PC-3 (cell line): Measurements from ENCODE around the gene TAS1R3. TPM values are rescaled to one million over a fixed set of nuclear protein-coding genes. Genes with fewer than 3 reads are reported as not detected.
A peak's percentile ranks its signal among the peaks of the same experiment; 100 is the strongest.

Experiments
- ATAC-seq: fragments of 200-7000 bp; cut with Tn5 transposase; 2 replicates; pipeline ENCODE4 v1.9.1; 2020; ENCODE audit warnings: mild to moderate bottlenecking, moderate library complexity
- BruUV-seq: library from RNA; stranded (reverse); fragments of 400-500 nt; replicated peaks from 2 replicates; lab custom pipeline; 2021; lab: Mats Ljungman, UMichigan
- CTCF ChIA-PET: fragments of 300-600 bp; sonication (Branson Sonifier 250); formaldehyde crosslinking; loops from one replicate; lab custom pipeline; 2022; ENCODE audit warnings: antibody characterized with exemption; lab: Charles Lee
- POLR2A ChIA-PET: fragments of 300-600 bp; sonication (Branson Sonifier 250); formaldehyde crosslinking; loops from one replicate; lab custom pipeline; 2022; ENCODE audit warnings: antibody characterized with exemption; ENCODE audit not compliant: unreplicated experiment; lab: Charles Lee
- DNase-seq: peaks from one replicate; pipeline ENCODE4 v3.0.0-alpha.2; 2015
- H2AFZ ChIP-seq: fragments of 300-600 bp; sonication (generic); 2 replicates; pipeline ENCODE4 v1.6.0; 2016; ENCODE audit warnings: antibody characterized with exemption, low read length
- H3F3A ChIP-seq: fragments of 300-600 bp; sonication (generic); one replicate; pipeline ENCODE4 v1.6.0; 2017; ENCODE audit warnings: antibody characterized with exemption, low read length, control low read depth, mild to moderate bottlenecking; ENCODE audit not compliant: unreplicated experiment
- H3K27ac ChIP-seq: fragments of 300-600 bp; sonication (generic); 2 replicates; pipeline ENCODE4 v1.5.1; 2016; ENCODE audit warnings: mild to moderate bottlenecking, low read length
- H3K27me3 ChIP-seq: fragments of 300-600 bp; sonication (generic); 2 replicates; pipeline ENCODE4 v1.6.1; 2016; ENCODE audit warnings: low read length, mixed read lengths
- H3K36me3 ChIP-seq: fragments of 300-600 bp; sonication (generic); 2 replicates; pipeline ENCODE4 v1.6.1; 2016; ENCODE audit warnings: low read depth, mixed run types, low read length, mixed read lengths
- H3K4me1 ChIP-seq: fragments of 300-600 bp; sonication (generic); 2 replicates; pipeline ENCODE4 v1.5.1; 2016; ENCODE audit warnings: low read length; ENCODE audit not compliant: insufficient read depth
- H3K4me2 ChIP-seq: fragments of 300-600 bp; sonication (generic); 2 replicates; pipeline ENCODE4 v1.6.0; 2016; ENCODE audit warnings: low read length
- H3K4me3 ChIP-seq: fragments of 300-600 bp; sonication (generic); 2 replicates; pipeline ENCODE4 v1.5.1; 2016; ENCODE audit warnings: mild to moderate bottlenecking, low read length, mixed read lengths
- H3K79me2 ChIP-seq: fragments of 300-600 bp; sonication (generic); 2 replicates; pipeline ENCODE4 v1.6.1; 2017; ENCODE audit warnings: low read length, mixed read lengths
- H3K9ac ChIP-seq: fragments of 300-600 bp; sonication (generic); 2 replicates; pipeline ENCODE4 v1.6.0; 2016; ENCODE audit warnings: mild to moderate bottlenecking, low read length
- H3K9me2 ChIP-seq: fragments of 300-600 bp; sonication (generic); replicated peaks from 2 replicates; pipeline ENCODE4 v1.6.1; 2016; ENCODE audit warnings: mixed run types, low read length, mixed read lengths
- H3K9me3 ChIP-seq: fragments of 300-600 bp; sonication (generic); 2 replicates; pipeline ENCODE4 v1.6.1; 2016; ENCODE audit warnings: low read length, mixed read lengths
- H4K20me1 ChIP-seq: fragments of 300-600 bp; sonication (generic); 2 replicates; pipeline ENCODE4 v1.6.1; 2016; ENCODE audit warnings: low read length, mixed read lengths
- CTCF ChIP-seq: fragments of 300-600 bp; sonication (generic); conservative IDR thresholded peaks from 2 replicates; pipeline ENCODE4 v1.5.1; 2017; ENCODE audit warnings: antibody characterized with exemption, low read depth, mild to moderate bottlenecking, low read length
- EZH2 ChIP-seq: fragments of 300-600 bp; sonication (generic); IDR thresholded peaks from one replicate; pipeline ENCODE4 v1.6.1; 2017; ENCODE audit warnings: antibody characterized with exemption, mild to moderate bottlenecking, low read length; ENCODE audit not compliant: unreplicated experiment
- EZH2phosphoT487 ChIP-seq: fragments of 300-600 bp; sonication (generic); IDR thresholded peaks from 2 replicates; pipeline ENCODE4 v1.6.1; 2018; ENCODE audit warnings: mild to moderate bottlenecking, antibody characterized with exemption, low read length, borderline replicate concordance
- intact Hi-C: fragments of 100-400 bp; cut with micrococcal nuclease; formaldehyde crosslinking; loops from 2 replicates; pipeline ENCODE4 v1.9.0; 2023
- total RNA-seq: library from RNA; depleted of rRNA; stranded (reverse); fragments of >200 nt; gene quantifications from 2 replicates; pipeline ENCODE4 v1.2.3, GENCODE V29; 2014

TAS1R3 gene
- total RNA-seq, 1 experiment from 2014 or later = 1.9 TPM

- TF ChIP-seq EZH2phosphoT487 (no peak), CTCF (no peak), EZH2 (no peak)
- peaks cover 78% of the 10 kb centered on the region for H3K79me2 ChIP-seq
- peak overlapping the region; percentile 97 for H3K27ac ChIP-seq
- DNase-seq (no peak), ATAC-seq (no peak)
- H3K9ac ChIP-seq = peak overlapping the region; percentile 93
- ChIA-PET CTCF (no interaction called here), POLR2A (no interaction called here)
- H3K9me3 ChIP-seq = no peaks in the 10 kb centered on the region
- BruUV-seq = no TSS peak
- no peaks in the 10 kb centered on the region for H3K9me2 ChIP-seq
- H4K20me1 ChIP-seq = no peaks in the 10 kb centered on the region
- H3K27me3 ChIP-seq = no peaks in the 10 kb centered on the region
- intact Hi-C loops = loop anchor here (2.0 kb wide), 3 partner anchors 15 to 29 kb away; partner anchors contain the start of genes AURKAIP1 and TAS1R3
- no peak overlapping the region for H2AFZ ChIP-seq
- peaks cover 18% of the 10 kb centered on the region; the same call in 1 of the 2 replicates for H3K36me3 ChIP-seq
- H3K4me2 ChIP-seq = peak overlapping the region; percentile 98
- H3K4me3 ChIP-seq = peak overlapping the region; percentile 91
- no peaks in the 10 kb centered on the region for H3F3A ChIP-seq
- peaks cover 45% of the 10 kb centered on the region for H3K4me1 ChIP-seq
Observed at GRCh38 chr1:1345860-1346500, 14.9 kb downstream of the TAS1R3 start.

- Histone ChIP-seq H3K36me3 (peaks cover 14% of the 10 kb centered on the region; the same call in 1 of the 2 replicates), H3K27me3 (no peaks in the 10 kb centered on the region), H3F3A (no peaks in the 10 kb centered on the region), H3K4me1 (peaks cover 47% of the 10 kb centered on the region), H3K9me2 (no peaks in the 10 kb centered on the region), H3K9me3 (no peaks in the 10 kb centered on the region), H3K9ac (peak overlapping the region; percentile 93), H3K4me3 (peak overlapping the region; percentile 91), H3K4me2 (peak overlapping the region; percentile 98), H4K20me1 (no peaks in the 10 kb centered on the region), H2AFZ (no peak overlapping the region), H3K27ac (peak overlapping the region; percentile 97), H3K79me2 (peaks cover 75% of the 10 kb centered on the region)
- ChIA-PET CTCF (no interaction called here), POLR2A (no interaction called here)
- no peak for DNase-seq
- no TSS peak for BruUV-seq
- ATAC-seq = no peak
- TF ChIP-seq CTCF (no peak), EZH2 (no peak), EZH2phosphoT487 (no peak)
- intact Hi-C loops = no loop called here
Observed at GRCh38 chr1:1346501-1346890, 15.4 kb downstream of the TAS1R3 start.

- ChIA-PET POLR2A (interaction anchor here (1.4 kb wide), 1 partner anchor 28 kb away, joined by 4 read pairs; the partner anchor contains the start of gene AURKAIP1), CTCF (no interaction called here)
- TSS peak; percentile 36 for BruUV-seq
- ATAC-seq = no peak
- DNase-seq = no peak
- Histone ChIP-seq H4K20me1 (no peaks in the 10 kb centered on the region), H3K27me3 (no peaks in the 10 kb centered on the region), H3F3A (no peaks in the 10 kb centered on the region), H3K9me3 (no peaks in the 10 kb centered on the region), H3K27ac (peak overlapping the region; percentile 97), H3K9me2 (no peaks in the 10 kb centered on the region), H3K4me1 (peaks cover 51% of the 10 kb centered on the region), H3K9ac (peak overlapping the region; percentile 93), H2AFZ (no peak overlapping the region), H3K36me3 (peaks cover 7% of the 10 kb centered on the region; the same call in 1 of the 2 replicates), H3K79me2 (peaks cover 74% of the 10 kb centered on the region), H3K4me3 (peak overlapping the region; percentile 91), H3K4me2 (peak overlapping the region; percentile 98)
- intact Hi-C loops = no loop called here
- TF ChIP-seq EZH2phosphoT487 = no peak
Observed at GRCh38 chr1:1347026-1347595, 16.0 kb downstream of the TAS1R3 start.
